ENCODE data around the gene RALBP1.

- TF ChIP-seq POLR2A (IDR thresholded peaks at IDR 0.05) (no peak), CTCF (IDR thresholded peaks at IDR 0.05) (no peak)
Observed at GRCh38 chr18:9508446-9509025, 33.2 kb downstream of the RALBP1 start.
